T-helper 1 cell (primary cell): Measurements from ENCODE around the gene TIPARP.

Experiments used
- DNase-seq, 5 donors: peaks; one replicate each; pipeline ENCODE4 v3.0.0-alpha.2; 2012 to 2020

TIPARP gene

DNA sequence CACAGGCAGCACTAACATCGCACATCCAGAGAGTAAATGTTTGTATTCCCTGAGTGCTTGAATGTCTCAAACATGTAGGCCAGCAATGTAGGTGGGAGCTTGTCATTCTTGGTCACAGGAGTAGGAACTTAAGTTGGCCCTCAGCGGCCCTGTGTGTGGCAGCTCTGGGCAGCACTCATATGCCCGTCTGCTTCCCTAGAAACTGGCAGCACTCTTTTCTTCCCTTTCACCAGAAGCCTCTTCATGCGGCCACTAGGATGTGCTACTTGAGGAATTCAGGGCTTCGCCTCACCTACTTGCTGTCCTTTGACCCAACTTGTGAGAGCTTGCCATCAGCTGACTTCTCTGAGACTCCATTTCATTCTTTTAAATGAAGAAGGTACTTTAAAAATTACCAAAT, 69.5 kb downstream of the TIPARP start:
- DNase-seq = no peak

- DNase-seq = no peak
Observed at GRCh38 chr3:156744631-156745030, 70.2 kb downstream of the TIPARP start.

GRCh38 chr3:156745766-156746165, 71.4 kb downstream of the TIPARP start:
- DNase-seq = no peak

DNA sequence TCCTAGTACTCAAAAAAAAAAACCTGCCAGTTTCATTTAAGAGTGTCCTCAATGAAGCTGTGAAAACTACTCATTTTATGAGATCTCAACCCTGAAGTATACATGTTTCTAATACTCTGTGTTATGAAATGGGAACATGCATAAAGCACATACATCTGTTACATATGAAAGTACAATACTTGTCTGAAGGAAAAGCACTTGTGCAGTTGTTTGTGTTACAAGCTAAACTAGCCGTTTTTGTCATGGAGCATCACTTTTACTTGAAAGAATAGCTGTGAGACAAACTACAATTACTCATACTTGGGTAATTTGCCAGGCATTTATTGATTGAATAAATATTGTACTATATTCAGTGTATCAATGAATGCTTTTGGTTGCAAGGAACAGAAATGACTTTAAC, 72.7 kb downstream of the TIPARP start:
- no peak for DNase-seq

GRCh38 chr3:156749244-156749643, 74.9 kb downstream of the TIPARP start:
- no peak for DNase-seq

DNA sequence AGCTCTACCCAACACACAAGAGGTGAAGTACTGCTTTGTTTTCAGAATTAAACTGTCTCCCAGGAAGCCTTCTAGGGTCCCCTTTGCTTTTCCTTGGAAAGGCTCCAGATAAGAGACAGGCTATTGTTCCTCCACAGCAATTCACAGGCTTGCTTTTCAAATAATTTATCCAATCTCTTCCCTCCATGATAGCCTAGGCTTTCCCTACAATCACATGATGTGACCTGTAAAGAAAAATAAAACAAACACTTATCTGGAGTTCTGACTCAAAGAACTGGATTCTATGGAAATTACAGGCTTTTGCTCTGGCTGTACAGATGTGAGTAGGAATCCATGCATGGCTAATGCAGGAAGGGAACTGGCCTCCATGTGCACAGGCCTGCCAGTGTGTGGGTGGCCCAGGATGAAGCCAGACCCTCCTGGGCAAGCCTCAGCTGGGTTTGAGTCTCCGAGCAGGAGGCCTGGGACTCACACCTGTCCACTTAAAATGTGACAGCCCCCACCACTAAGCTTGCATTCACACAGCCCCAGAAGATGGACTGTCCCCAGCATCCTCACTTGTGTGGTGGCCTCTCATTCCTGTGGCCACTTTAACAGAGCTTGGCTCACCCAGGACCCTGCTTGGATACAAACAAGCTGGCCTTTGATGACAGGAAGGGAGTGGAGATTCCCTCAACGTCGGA, 75.9 kb downstream of the TIPARP start:
- DNase-seq = no peak

DNA sequence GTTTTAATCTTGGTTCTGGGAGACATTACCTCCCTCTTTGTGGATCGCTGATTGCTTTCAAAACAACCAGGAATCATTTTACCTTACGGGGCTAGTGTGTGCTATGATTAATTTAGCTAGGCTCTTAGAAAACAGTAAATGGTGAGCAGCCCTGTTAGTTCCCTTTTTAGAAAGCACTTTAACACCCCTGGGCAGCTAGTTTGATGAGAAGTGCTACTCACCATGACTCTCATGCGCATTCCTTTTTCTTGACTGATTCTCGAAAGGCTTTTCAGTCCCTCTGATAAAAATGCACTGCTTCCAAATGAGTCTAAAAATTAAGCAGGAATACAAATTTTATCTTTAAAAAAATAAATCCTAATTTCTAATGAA, 76.5 kb downstream of the TIPARP start:
- no peak for DNase-seq

- DNase-seq = no peak
Observed at GRCh38 chr3:156751461-156752025, 77.2 kb downstream of the TIPARP start.
